Right lobe of liver (tissue), 4 donors: Measurements from ENCODE around the gene CYYR1.

Source experiments
- CTCF ChIP-seq, 4 donors: fragments of 200-600 bp in 3 of 4; fragments of 450-650 bp in 1 of 4; IDR thresholded peaks; one replicate each; pipeline versions ENCODE4 v1.5.1 to v1.8.0; 2016 to 2022; ENCODE audit warnings: antibody characterized with exemption in 4 of 4, mild to moderate bottlenecking in 2 of 4
- POLR2A ChIP-seq: fragments of 450-650 bp; IDR thresholded peaks from one replicate; pipeline ENCODE4 v1.6.1; 2017; ENCODE audit warnings: antibody characterized with exemption, mild to moderate bottlenecking
- donor health status: DM: no; HTN: no; CAD: no.
- donor health status: DM: no; HTN: no; CAD: no.
- donor health status: DM: no; HTN: yes; CAD: no.

- TF ChIP-seq CTCF (IDR thresholded peaks at IDR 0.05) (no peak), POLR2A (no peak)
Measured at GRCh38 chr21:26572076-26572701, 897 bp downstream of the CYYR1 start.
